ENCODE measurements around the gene KSR1. TPM values are rescaled to one million over a fixed set of nuclear protein-coding genes. Genes with fewer than 3 reads are reported as not detected.

The KSR1 gene
- total and polyA plus RNA-seq, 9 of the 15 experiments (the other 6 are each of a cell fraction or from before 2014, with no cell fraction given): 1.4 to 51.7 (median 18.4) TPM

DNA sequence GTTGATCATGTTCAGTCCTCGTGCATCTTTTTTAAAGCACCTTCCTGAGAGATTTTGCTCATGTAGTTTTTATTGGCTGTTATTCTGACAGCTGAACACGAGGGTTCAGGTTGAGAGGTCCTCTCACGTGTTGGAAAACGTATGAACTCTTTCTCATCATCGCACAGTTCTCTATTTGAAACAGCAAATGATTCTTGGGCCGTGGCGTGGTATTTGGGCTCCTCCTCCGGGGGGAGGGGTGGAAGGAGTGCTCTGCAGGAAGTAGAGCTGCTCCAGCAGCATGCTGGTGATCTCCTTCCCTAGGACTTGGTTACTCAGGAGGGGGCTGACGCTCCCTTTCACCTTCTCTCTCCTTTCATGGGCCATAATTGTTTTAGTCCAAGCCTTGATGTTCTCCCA lies 70.4 kb downstream of the KSR1 start (continued):
- TF ChIP-seq, protein P1, sequence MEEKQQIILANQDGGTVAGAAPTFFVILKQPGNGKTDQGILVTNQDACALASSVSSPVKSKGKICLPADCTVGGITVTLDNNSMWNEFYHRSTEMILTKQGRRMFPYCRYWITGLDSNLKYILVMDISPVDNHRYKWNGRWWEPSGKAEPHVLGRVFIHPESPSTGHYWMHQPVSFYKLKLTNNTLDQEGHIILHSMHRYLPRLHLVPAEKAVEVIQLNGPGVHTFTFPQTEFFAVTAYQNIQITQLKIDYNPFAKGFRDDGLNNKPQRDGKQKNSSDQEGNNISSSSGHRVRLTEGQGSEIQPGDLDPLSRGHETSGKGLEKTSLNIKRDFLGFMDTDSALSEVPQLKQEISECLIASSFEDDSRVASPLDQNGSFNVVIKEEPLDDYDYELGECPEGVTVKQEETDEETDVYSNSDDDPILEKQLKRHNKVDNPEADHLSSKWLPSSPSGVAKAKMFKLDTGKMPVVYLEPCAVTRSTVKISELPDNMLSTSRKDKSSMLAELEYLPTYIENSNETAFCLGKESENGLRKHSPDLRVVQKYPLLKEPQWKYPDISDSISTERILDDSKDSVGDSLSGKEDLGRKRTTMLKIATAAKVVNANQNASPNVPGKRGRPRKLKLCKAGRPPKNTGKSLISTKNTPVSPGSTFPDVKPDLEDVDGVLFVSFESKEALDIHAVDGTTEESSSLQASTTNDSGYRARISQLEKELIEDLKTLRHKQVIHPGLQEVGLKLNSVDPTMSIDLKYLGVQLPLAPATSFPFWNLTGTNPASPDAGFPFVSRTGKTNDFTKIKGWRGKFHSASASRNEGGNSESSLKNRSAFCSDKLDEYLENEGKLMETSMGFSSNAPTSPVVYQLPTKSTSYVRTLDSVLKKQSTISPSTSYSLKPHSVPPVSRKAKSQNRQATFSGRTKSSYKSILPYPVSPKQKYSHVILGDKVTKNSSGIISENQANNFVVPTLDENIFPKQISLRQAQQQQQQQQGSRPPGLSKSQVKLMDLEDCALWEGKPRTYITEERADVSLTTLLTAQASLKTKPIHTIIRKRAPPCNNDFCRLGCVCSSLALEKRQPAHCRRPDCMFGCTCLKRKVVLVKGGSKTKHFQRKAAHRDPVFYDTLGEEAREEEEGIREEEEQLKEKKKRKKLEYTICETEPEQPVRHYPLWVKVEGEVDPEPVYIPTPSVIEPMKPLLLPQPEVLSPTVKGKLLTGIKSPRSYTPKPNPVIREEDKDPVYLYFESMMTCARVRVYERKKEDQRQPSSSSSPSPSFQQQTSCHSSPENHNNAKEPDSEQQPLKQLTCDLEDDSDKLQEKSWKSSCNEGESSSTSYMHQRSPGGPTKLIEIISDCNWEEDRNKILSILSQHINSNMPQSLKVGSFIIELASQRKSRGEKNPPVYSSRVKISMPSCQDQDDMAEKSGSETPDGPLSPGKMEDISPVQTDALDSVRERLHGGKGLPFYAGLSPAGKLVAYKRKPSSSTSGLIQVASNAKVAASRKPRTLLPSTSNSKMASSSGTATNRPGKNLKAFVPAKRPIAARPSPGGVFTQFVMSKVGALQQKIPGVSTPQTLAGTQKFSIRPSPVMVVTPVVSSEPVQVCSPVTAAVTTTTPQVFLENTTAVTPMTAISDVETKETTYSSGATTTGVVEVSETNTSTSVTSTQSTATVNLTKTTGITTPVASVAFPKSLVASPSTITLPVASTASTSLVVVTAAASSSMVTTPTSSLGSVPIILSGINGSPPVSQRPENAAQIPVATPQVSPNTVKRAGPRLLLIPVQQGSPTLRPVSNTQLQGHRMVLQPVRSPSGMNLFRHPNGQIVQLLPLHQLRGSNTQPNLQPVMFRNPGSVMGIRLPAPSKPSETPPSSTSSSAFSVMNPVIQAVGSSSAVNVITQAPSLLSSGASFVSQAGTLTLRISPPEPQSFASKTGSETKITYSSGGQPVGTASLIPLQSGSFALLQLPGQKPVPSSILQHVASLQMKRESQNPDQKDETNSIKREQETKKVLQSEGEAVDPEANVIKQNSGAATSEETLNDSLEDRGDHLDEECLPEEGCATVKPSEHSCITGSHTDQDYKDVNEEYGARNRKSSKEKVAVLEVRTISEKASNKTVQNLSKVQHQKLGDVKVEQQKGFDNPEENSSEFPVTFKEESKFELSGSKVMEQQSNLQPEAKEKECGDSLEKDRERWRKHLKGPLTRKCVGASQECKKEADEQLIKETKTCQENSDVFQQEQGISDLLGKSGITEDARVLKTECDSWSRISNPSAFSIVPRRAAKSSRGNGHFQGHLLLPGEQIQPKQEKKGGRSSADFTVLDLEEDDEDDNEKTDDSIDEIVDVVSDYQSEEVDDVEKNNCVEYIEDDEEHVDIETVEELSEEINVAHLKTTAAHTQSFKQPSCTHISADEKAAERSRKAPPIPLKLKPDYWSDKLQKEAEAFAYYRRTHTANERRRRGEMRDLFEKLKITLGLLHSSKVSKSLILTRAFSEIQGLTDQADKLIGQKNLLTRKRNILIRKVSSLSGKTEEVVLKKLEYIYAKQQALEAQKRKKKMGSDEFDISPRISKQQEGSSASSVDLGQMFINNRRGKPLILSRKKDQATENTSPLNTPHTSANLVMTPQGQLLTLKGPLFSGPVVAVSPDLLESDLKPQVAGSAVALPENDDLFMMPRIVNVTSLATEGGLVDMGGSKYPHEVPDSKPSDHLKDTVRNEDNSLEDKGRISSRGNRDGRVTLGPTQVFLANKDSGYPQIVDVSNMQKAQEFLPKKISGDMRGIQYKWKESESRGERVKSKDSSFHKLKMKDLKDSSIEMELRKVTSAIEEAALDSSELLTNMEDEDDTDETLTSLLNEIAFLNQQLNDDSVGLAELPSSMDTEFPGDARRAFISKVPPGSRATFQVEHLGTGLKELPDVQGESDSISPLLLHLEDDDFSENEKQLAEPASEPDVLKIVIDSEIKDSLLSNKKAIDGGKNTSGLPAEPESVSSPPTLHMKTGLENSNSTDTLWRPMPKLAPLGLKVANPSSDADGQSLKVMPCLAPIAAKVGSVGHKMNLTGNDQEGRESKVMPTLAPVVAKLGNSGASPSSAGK (IDR thresholded peaks at IDR 0.05): peak; percentile 71
- peak; percentile 44; the same call in 1 of the 2 replicates for TF ChIP-seq JUN (IDR thresholded peaks at IDR 0.05; ENCODE audit: borderline replicate concordance, low read depth, low read length)
- no peak for TF ChIP-seq JUN (CRISPR knock-in tag; IDR thresholded peaks at IDR 0.05; ENCODE audit: borderline replicate concordance)
- TF ChIP-seq, protein P2, sequence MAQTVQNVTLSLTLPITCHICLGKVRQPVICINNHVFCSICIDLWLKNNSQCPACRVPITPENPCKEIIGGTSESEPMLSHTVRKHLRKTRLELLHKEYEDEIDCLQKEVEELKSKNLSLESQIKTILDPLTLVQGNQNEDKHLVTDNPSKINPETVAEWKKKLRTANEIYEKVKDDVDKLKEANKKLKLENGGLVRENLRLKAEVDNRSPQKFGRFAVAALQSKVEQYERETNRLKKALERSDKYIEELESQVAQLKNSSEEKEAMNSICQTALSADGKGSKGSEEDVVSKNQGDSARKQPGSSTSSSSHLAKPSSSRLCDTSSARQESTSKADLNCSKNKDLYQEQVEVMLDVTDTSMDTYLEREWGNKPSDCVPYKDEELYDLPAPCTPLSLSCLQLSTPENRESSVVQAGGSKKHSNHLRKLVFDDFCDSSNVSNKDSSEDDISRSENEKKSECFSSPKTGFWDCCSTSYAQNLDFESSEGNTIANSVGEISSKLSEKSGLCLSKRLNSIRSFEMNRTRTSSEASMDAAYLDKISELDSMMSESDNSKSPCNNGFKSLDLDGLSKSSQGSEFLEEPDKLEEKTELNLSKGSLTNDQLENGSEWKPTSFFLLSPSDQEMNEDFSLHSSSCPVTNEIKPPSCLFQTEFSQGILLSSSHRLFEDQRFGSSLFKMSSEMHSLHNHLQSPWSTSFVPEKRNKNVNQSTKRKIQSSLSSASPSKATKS (CRISPR knock-in tag; IDR thresholded peaks at IDR 0.05): no peak
- peak; percentile 28 for TF ChIP-seq POLR2B (IDR thresholded peaks at IDR 0.05; ENCODE audit: low read depth, partially characterized antibody)
- TF ChIP-seq ELF2 (CRISPR knock-in tag; IDR thresholded peaks at IDR 0.05): no peak
- TF ChIP-seq XRCC5 (IDR thresholded peaks at IDR 0.05; ENCODE audit: low read depth, low read length): no peak
- TF ChIP-seq TEAD2 (tag; IDR thresholded peaks at IDR 0.05): no peak
- TF ChIP-seq, protein P3, sequence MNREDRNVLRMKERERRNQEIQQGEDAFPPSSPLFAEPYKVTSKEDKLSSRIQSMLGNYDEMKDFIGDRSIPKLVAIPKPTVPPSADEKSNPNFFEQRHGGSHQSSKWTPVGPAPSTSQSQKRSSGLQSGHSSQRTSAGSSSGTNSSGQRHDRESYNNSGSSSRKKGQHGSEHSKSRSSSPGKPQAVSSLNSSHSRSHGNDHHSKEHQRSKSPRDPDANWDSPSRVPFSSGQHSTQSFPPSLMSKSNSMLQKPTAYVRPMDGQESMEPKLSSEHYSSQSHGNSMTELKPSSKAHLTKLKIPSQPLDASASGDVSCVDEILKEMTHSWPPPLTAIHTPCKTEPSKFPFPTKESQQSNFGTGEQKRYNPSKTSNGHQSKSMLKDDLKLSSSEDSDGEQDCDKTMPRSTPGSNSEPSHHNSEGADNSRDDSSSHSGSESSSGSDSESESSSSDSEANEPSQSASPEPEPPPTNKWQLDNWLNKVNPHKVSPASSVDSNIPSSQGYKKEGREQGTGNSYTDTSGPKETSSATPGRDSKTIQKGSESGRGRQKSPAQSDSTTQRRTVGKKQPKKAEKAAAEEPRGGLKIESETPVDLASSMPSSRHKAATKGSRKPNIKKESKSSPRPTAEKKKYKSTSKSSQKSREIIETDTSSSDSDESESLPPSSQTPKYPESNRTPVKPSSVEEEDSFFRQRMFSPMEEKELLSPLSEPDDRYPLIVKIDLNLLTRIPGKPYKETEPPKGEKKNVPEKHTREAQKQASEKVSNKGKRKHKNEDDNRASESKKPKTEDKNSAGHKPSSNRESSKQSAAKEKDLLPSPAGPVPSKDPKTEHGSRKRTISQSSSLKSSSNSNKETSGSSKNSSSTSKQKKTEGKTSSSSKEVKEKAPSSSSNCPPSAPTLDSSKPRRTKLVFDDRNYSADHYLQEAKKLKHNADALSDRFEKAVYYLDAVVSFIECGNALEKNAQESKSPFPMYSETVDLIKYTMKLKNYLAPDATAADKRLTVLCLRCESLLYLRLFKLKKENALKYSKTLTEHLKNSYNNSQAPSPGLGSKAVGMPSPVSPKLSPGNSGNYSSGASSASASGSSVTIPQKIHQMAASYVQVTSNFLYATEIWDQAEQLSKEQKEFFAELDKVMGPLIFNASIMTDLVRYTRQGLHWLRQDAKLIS (CRISPR knock-in tag; IDR thresholded peaks at IDR 0.05): no peak
